HG02678 (cell line): Measurements from ENCODE around the gene DNMT3A.

Source experiments
- ATAC-seq: cut with Tn5 transposase; IDR thresholded peaks from one replicate; pipeline ENCODE4 v1.9.1; 2021; ENCODE audit warnings: mild to moderate bottlenecking, moderate library complexity; ENCODE audit not compliant: unreplicated experiment

The DNMT3A gene

GRCh38 chr2:25245141-25245540 is 96.6 kb downstream of the DNMT3A start:
- no peak for ATAC-seq

DNA sequence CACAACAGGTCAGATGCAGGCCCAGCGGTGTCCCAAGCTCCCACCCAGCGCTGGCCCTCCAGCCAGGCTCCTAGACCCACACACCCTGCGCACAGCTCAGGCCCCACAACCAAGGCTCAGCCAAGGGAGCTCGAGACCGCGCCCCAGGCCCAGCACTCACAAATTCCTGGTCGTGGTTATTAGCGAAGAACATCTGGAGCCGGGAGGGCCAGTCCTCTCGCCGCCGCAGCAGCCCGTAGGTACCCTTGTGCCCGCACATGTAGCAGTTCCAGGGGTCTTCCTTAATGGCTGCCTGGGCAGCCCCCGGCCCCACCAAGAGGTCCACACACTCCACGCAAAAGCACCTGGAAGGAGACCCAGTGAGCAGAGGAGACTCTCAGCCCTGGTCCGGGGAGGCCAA is 97.7 kb downstream of the DNMT3A start:
- ATAC-seq: no peak

- ATAC-seq: no peak
Measured at GRCh38 chr2:25241452-25241851, 100.3 kb downstream of the DNMT3A start.

GRCh38 chr2:25240636-25241035 is 101.1 kb downstream of the DNMT3A start:
- ATAC-seq: no peak

GRCh38 chr2:25238920-25239319 is 102.8 kb downstream of the DNMT3A start:
- no peak for ATAC-seq

GRCh38 chr2:25237764-25238163 is 104.0 kb downstream of the DNMT3A start:
- no peak for ATAC-seq

GRCh38 chr2:25236736-25237135 is 105.0 kb downstream of the DNMT3A start:
- no peak for ATAC-seq

- no peak for ATAC-seq
Measured at GRCh38 chr2:25234738-25235137, 107.0 kb downstream of the DNMT3A start.

GRCh38 chr2:25233916-25234605 is 107.7 kb downstream of the DNMT3A start:
- no peak for ATAC-seq

DNA sequence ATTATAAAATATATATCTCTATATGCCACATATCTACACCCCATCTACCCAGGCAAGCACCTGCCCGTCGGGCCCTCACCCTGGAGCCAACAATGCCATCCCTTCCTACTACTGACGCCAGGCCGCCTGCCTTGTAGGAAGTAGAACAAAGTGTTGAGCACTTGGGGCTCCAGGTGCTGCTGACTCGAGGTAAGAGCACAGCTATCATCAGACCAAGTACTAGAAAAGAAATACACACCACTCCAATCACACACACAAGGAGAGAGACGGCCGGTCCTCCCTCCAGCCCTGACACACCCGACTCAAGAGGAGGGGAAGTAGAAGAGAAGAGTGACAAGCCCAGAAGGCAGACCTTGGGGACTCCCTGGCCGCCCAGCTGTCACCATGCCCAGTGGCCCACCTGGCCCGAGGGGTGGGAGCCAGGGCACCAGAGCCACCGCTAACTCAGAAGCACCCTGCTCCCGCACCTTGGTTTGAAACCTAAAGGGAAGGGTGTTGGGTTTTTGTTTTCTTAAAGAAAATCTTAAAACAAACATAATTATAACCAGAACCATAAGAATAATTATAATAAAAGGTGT is 109.4 kb downstream of the DNMT3A start:
- no peak for ATAC-seq

- ATAC-seq: no peak
Measured at GRCh38 chr2:25230948-25231311, 110.8 kb downstream of the DNMT3A start.

- no peak for ATAC-seq
Measured at GRCh38 chr2:25230198-25230947, 111.4 kb downstream of the DNMT3A start.

DNA sequence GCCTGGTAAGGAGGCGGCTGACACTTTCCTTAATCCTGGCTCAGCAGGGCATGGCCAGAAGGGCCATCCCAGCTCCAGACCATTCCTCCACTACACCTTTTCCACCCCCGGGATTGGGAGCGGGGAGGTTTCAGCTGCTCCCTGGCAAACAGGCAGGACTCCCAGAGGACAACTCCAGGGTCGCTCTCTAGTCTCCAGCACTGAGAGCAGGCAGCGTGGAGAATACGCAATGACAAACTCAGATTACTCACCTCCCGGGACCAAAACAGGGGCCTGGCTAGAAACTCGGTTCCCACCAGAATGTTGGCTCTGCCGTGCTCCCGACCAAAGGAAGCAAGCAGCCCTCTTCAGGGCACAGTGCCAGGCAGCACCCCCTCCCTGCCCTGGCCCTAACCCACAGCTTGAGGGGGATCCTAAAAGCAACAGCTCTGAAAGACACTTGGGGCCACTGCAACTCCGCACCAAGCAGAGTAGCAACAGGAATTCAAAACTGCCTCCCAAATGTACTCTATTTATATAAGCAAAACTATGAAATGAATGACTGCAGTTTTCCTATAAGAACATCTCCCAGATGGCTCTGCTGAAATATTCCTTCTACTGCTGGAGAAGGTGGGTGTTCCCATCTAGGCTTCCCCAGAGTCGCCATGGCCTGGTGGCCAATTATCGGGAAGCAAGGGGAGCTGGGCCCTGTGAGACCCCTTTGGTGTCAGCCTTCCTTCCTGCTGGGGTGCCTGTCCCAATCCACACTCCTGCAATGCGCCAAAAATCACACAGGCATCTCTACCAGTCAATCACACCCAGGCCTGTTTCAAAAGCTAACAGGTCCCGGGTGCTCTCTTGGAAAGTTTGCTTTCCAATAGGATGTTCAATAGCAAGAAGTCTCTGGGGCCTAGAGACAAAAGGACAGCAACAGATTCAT is 112.2 kb downstream of the DNMT3A start:
- no peak for ATAC-seq

DNA sequence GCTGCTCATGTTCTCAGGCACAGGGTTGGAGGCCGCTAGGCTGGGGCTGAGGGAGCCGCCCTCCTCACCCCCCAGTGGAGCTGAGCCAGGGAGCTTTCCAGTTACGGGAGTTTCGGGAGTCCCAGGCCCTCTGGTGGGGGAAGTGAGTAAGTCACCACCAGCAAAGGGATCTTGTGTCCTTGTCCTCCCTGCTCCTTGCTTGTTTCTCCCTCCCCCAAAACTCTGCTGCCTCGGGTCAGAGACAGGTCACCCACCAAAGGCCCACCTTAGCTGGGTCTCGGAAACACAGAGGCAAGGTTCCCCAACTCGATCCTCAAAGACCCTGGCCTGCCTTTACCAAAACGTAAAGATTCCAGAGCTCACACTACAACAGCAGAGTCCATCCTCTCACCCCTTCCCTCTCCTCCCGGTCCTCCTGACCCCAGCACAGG is 112.9 kb downstream of the DNMT3A start:
- no peak for ATAC-seq

- ATAC-seq: no peak
Measured at GRCh38 chr2:25227576-25227975, 114.1 kb downstream of the DNMT3A start.

- ATAC-seq: no peak
Measured at GRCh38 chr2:25226827-25227226, 114.9 kb downstream of the DNMT3A start.

DNA sequence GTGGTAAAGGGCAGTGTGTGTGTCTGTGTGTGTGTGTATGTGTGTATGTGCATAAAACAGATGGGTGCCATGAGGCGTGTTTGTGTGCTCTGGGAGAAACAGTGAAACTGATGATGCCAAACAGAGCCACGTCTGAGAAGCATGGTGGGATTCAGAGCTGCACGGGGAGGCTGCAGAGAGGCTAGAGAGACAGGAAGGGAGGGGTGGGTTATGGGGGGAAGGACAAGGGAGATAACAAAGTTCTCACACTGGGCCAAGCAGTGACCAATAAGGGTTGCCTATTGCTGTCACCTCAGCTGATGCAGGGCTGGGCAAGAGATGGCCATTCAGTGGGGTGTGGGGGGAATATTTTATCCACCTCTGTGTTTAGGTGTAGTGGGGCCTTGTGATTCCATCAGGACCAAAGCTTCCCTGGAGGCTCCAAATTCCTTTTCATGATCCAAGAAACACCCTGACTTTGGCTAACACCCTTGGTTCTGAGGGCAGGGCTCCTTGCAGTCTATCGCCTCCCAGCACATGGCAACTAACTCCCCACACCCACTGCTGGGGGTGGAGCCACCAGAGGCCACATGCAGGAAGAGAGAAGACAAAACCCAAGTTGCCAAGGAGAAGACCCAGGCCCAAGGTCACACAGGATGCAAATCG is 119.1 kb downstream of the DNMT3A start:
- no peak for ATAC-seq

GRCh38 chr2:25221579-25221978 is 120.1 kb downstream of the DNMT3A start:
- no peak for ATAC-seq

DNA sequence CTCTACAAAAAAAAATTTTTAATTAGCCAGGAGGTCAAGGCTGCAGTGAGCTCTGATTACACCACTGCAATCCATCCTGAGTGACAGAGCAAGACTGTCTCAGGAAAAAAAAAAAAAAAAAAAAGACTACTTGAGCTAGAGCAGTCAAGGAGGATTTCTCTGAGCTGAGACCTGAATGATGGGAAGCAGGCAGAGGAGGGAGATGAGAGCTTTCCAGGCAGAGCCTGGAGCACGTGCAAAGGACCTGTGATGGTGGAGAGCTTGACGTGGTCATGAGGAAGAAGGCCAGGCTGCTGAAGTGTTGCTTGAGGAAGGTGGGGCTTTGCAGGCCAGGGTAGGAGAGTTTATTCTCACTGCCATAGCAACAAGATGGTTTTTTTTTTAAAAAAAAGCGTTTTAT is 121.4 kb downstream of the DNMT3A start:
- no peak for ATAC-seq

DNA sequence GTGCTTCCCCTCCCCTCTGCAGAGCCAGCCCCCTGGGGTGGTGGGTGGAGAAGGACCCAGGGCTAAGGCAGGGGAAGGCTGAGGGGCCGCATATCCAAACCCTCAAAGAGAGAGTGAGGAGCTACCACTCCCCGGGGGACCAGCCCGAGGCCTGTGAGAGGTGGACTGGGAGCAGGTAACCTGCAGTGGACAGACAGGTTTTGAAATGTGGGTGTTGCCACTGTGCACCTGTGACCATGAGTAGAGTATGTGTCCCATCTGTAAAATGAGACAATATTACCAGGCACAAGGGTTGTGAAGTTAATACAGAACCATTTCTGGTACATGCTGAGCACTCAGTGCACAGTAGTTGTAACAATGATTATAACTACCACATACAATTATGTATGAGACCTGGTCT is 122.1 kb downstream of the DNMT3A start:
- no peak for ATAC-seq

DNA sequence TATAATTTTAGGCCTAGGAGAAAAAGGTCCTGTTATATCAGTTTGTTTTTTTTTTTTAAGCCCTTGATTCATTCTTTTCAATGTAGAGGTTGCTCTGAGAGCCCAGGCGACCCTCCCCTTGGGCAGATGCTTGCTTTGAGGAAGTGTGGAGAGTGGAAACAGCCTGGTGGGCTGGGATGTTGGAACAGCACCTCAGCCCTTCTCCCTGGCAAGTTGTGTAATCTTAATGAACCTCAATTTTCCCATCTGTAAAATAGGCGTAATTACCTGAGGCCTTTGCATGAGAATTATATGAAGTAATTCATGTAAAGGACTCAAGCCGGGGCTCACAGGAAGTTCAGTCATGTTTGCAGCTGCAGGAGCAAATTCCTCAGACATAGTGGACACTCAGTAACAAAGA is 123.6 kb downstream of the DNMT3A start:
- ATAC-seq: no peak
